Stimulated activated CD4-positive, alpha-beta T cell treated with anti-CD3 and anti-CD28 coated beads, Interleukin-1b, Interleukin-23, amount 100 ng/mL, for 4 hours (primary cell): Measurements from ENCODE around the gene GPAM.
A peak's percentile ranks its signal among the peaks of the same experiment; 100 is the strongest.

ENCODE experiments used
- DNase-seq, 2 donors: peaks; one replicate each; pipeline ENCODE4 v3.0.0-alpha.2; 2020; ENCODE audit warnings: low read depth in 2 of 2

GPAM gene

DNA sequence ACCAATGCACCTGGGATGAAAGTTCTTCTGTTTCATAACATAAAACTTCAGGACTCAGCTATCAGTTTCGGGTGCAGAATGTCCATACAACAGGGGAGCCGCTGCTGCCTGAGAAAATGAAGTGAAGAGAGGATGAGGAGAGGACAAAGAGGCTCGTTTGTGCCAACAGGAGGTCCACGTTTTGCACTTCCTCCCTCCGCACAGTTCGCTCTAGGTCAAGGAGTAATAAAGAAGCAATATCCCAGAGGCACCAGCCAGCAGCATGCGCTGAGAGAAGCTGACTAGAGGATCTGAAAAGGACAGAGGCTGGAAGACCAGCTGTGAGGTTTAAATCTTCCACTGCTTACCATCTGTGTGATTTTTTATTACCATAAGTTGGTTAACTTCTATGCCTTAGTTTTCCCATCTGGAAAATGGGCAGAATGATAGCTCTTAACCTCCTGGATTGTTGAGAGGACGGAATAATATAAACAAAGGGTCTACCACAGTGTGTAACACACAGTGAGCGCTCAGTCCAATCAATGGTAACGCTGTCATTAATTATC is 709 bp downstream of the GPAM start:
- DNase-seq: no peak

DNA sequence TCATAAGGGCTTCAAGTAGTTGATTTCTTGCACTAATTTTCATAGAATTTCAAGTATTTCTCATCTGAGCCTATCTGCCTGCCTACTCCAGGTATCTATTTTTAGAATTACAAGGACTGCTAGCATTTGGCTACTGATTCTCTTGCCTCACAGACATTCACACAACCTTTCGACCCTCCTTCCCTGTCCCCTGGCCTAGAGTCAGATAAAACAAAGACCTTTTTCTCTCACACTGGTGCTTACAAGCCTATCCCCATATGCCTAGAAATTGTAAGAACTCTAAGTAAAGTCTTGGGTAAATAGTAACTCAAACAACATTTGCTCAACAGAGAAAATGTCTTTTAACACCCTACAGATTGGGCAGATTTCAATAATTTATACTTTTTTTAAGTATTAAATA is 6.3 kb downstream of the GPAM start:
- no peak for DNase-seq

DNA sequence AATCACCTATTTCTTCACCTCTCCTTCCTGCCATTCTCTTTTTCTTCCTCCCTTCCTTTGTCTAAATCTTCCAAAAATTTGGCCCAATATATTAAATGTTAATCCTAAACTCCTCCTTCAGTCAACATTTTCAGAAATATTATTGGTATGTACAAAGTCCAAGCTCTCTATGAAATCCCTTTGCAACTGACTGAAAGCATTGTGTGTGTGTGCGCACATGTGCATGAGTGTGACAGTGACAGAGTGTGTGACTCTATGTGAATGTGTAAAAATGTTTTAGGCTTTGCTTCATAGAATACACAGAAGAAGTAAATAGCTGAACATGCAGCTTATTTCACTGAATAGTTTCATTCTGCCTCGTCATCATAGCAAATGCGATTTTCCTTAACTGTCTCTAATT is 7.0 kb downstream of the GPAM start:
- DNase-seq: no peak

DNA sequence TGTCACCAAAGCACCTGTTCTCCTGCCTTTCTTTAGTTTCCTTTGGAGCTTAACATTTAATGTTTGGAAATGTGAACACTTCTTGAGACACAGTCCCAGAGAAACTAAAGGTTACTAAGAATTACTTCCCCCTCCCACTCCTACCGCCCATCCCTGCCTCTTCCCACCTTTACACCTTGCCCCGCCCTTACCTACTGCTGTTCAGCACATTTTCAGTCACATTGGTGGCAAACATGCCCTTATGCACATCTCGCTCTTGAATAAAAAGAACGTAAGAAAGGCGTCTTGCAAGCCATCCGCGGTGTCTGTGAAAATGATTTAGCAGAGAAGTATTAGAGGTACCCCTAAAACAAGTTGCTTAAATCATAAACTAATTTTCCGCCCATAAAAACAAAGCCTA is 8.2 kb downstream of the GPAM start:
- no peak for DNase-seq

DNA sequence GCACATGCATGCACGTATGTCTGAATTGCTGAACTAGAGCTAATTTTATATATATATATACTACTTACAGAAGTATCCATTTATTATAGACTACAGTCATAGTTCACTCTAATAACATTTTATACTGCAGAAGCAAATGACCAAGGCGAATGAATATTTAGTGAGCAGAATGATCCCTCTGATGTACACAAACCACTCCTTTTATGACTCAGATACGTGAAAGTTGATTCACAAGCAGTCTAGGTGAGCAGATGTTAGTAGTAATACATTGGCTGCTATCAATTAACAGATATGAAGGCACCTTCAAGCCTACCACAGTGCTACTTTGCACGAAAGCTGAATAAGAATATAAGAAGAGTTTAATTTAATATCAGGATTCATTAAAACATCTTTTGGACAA is 10.4 kb downstream of the GPAM start:
- no peak for DNase-seq

DNA sequence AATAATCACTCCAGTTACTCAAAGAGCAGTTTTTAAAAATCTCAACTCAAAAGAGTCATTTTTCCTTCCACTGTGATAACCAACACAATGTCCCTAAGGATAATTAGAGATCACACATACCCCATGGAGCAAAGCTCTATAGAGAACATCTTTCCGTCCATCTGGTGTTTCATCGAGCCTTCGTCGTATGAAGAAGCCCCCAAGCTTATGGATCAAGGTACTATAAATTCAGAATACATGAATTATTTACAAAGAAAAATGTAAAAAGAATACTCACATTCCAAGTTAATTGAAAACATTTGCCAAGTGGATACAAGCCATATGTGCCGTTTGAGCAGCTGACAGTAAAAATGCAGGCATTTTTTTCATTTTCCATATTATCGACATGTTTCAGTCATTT is 14.8 kb downstream of the GPAM start:
- DNase-seq: no peak

DNA sequence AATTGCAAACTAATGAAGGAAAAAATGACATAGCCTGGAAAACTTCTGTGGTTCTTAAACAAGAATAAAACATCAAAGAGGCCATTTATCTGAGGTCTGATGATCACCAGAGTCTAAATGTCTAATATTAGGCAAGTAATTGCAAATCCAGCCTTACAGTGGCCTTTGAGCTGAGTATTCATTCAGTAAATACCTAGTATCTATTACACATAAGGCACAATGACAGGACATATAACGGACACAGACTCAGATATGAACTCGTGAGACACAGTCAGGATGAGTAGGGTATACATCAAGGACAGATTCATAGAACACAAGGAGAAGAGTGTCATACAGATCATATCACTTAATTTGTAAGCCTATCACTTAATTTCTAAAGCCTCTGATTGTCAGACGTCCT is 16.8 kb downstream of the GPAM start:
- no peak for DNase-seq

DNA sequence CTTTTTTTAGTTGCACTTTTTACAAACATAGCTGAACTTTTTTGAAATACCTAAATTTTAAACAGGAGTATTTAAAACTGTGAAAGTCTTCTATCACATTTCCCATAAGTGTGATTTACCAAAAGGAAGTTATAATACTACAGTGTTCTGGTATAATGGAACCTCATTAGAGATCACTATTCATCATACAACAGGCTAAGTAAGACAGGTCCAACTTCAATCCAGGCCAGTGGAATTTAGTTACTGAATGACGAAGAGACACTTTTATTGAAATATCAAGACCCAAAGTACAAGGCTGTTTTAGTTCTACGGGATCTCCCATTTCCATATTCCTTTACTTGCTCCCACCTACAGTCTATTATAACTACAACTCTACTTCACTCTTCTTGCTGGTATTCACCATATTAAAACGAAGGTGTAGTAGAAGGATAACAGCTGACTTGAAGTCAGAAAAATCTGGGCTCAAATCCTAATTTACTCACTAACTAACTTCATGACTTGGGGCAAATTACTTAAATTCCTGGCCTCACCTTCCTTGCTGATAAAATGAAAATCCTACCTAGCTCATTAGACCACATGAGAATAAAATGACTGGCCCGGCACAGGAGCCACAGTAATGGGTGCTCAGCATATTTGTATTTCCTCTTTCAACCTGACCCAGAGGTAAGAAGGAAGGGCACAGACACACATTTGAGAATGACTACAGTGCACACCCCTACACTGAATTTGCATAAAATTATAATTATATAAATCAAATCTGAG is 21.6 kb downstream of the GPAM start:
- no peak for DNase-seq

DNA sequence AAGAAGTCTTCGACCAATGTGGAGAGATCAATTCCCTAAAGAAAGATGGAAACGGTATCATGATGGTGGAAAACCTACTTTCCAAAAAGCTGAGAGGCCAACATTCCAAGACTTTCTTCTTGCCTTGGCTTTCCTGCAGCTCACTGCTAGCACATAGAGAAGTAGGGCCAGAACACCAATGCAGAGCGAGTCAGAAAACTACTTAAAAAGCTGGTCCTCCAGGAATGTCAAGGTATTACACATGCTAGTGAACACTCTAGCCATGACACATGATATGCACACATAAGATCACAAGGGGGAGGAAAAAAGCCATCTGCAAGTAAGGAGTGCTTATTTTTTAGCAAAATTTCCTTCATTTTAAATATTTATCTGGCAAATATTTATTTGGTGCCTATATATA is 22.7 kb downstream of the GPAM start:
- DNase-seq: no peak

DNA sequence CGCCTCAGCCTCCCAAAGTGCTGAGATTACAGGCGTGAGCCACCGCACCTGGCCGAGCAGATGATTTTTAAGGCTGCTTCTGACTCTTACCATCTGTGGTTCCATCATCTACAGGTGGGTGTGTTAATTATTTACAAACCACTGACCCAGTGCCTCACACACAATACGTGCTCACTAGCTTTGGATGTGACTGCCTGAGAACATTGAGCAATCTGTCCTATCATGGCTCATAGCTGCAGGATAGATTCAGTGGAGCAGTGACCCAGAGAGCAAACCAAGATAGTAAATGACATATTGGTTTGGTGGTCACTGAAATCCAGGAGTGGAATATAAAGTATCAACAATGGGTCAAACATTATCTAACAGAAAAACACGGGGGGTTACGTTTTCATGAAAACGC is 24.1 kb downstream of the GPAM start:
- DNase-seq: no peak

DNA sequence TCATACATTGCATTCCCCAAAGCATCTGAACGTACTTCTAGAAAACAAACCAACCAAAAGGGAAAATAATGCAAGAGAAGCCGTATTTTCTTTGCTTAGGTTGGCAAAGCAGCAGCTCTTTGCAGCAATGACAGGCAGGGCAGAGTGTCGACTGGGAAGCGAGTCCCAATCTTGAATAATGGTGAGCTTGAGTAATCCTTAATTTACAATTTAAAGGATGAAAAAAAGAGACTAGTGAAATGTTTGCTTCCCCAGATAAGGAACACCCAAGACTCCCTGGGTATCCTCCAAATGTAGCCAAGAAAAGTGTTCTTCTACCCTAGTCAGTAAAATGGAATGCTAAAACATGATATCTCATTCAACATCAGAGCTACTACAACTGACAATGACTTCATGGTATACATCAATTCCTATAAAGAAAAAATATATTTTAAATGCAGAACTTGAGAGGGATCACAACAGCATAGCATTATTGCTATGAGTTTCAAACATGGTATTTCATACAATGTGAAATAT is 32.0 kb downstream of the GPAM start:
- DNase-seq: no peak

DNA sequence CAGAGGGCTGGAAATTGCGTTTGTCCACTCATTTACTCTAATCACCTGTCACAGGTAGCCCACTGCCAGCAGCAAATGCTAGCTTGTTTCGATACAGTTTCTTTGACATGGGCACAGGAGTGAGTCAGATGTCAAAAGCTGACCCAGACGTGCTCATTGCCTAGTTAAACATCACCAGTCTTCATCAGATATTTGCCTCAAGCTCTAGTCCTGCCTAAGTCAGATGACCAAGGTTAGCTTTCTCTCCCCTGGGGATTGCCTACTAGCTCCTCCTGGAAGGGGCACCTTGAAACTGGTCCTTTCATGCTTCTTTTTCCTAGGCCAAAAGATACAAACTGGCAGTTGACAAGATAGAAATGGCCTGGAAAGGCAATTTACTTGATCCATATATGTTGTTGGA is 35.2 kb downstream of the GPAM start:
- DNase-seq: no peak

DNA sequence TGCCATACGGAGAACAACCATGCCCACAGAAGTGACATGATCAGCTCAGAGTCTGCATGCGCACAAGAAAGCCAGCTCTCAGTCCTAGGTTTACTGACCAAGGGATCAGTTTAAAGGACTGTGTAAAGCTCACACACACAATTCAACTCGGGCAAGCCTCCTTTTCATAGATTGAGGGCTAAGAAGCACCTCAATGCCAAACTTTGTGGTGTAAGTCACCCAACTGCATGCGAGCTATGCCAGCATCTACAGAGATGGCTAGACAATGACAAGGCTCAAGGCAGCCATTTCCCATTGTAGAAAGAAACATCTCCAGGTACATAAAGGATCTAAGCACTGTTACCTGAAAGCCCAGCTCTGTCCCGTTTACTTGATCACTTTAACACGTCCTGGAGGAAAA is 36.8 kb downstream of the GPAM start:
- no peak for DNase-seq

DNA sequence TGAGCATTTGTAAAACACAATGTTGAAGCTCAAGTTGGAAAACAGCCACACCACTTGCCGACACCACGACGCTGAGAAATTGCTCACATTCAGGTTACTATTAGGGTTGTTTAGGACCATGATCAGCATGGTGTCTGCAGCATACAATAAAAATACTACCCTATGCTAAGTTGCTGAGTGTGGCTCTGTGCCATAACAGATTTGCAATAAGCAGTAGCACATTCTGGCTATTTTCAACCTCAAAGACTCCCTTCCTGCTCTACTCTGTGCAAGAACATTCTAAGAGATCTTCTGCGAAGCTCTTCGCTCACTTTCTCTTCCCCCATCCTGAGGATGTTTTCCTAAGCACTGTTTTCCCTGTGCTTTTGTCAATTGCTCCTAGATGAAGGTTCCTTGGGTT is 38.3 kb downstream of the GPAM start:
- no peak for DNase-seq

DNA sequence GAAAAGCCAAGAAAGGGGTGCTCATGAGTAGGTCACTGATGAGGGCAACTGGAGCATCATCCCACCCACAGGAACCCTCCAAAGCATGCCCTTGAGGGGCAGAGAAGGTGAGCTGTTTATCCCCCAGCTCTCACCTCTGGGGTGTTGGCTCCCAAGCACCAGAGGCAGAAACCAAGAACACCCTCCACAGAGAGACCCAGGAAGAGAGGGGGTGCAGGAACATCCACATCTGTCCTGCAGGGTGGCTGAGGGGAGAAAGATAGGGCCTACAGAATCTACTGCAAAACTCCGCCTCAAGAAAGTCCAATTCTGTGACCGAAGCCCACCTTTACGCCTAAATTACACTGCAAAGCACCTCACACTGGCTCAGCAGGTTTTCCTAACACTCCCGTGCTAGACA is 40.1 kb downstream of the GPAM start:
- DNase-seq: no peak

DNA sequence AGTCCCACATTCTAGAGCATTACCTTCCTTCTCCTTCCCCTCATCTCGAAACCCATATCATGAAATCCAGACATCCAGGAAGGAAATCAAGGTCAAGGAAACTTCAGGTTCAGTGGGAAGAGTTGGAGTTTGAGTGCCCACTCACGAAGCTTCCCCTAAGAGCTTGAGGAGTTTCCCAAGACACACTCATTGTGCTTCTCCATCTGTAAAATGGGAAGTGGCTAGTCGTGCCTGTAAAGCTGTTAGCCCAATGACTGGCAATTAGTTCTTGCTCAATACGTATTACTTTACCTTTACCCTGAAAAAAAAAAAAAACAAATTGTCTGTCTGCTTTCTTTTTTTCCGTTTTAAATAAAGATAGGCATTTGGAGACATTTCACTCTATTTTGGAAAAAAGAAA is 42.3 kb downstream of the GPAM start:
- no peak for DNase-seq

DNA sequence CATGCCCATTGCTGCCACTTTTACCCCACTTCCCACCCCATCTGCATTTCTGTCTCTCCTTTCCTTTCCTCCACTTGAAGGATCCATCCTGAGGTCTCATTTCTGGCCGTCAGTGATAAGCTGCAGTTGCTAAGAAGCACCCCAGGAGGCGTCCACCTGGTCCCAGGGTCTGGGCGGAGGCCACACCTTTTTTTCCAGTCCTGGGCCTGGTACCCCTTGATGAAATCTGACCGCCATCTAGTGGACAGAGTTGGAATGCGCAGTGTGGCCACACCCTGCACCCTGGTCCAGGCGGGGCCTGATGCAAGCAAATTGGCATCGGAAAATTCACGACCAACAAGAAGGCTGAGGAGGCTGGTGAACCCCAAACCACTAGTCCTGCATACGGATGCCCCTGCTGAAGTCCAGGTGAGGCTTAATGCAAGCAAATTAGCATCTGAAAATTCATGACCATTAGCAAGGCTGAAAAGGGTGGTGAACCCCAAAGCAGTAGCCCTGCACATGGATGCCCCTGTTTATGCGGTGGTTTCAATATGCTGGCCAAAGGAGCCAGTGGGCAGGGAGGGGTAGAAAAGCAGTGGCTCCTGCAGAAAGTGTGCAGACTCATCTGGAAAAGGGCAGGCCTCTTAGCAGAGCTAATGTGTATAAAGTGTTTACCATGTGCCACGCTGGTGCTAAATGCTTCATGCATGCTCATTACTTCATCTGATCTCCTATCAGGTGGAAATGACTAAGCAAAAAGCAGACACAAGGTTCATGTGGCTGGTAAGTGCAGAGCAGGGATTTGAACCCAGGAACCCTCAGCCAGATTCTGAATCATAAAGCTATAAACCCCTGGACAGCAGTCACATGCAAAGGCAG is 43.2 kb downstream of the GPAM start:
- DNase-seq: peak; percentile 45 to 48

DNA sequence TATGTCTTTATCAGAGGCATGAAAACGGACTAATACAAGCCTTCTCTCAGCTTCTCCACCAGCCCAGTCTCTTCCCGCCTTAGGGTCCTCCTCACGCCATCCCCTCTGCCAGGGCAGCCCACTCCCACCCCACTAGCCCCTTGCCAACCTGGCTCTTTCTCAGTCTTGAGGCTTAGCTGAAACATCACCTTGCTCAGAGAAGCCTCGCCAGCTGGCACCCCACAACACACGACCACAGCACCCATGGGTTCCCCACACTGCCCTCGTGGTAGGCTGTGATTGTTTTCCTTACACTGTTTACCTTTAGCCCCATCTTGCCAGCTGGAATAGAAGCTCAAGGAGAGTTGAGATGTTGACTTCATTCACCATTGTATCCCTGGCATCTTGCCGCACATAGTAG is 44.4 kb downstream of the GPAM start:
- no peak for DNase-seq

DNA sequence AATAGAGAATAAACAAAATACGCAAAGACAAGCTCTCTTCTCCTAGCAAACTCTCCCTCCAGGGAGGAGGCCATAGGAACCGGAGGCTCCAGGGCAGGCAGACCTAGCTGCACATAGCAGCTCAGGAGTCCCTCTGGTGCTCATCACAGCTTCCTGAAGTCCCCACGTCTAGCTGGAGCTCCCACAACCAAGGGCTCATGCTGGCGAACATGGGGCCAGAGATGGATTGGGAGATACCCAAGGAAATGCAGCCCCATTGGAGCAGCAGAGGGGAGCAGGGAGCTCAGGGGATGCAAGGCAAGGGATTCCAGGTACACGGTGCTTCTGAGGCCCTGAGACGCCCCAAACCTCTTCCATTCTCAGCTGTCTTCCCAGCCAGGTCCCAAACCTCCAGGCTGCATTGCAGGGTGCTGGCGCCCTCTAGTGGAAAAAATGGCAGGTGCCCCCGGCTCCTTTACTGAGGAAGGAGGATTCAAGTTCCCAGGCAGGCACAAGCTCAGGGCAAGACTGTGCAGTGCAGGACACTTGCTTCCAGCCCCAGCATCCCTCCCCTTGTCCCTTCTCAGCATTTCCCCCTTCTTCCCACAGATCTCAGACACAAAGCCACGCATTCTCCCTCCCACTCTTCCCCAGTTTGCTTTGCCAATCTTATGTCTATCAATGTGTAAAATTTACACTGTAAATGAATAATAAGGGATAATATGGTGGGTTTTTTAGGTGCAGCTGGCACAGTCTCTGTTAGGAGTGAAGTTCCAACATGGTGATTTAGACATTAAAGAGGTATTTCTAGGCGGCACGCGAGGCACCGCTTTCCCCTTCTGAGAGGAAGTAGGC is 46.2 kb downstream of the GPAM start:
- DNase-seq: peak; percentile 51

DNA sequence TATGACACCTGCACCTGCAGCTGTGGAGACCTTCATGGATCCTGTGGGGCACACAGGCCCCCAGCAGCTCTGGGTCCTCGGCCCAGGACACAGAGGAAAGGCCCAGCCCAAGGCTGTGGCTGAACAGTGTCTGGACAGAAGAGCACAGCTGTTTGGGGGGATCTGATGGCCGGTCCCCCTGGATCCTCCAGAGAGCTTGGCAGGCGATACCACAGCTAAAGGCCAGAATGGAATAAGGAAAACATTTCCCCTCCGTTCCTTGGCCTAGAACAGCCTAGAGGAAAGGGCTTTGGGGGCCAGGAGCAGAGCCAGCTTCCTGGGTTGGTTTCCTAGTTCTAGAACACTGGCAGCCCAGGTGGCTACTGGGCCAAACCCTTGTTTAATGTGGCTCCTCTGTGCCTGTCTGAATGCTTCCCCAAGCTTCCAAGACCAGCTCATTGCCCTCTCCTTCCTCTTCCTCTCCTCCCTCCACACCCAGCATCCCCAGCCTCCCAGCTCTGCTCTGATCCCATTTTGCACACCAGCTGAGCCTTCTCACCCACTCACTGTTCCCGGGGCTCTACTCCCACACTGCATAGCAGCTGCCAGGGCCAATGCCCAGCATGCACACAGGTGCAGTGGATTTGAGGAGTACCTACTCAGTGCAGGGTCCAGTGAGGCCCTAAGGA is 46.9 kb downstream of the GPAM start:
- no peak for DNase-seq

DNA sequence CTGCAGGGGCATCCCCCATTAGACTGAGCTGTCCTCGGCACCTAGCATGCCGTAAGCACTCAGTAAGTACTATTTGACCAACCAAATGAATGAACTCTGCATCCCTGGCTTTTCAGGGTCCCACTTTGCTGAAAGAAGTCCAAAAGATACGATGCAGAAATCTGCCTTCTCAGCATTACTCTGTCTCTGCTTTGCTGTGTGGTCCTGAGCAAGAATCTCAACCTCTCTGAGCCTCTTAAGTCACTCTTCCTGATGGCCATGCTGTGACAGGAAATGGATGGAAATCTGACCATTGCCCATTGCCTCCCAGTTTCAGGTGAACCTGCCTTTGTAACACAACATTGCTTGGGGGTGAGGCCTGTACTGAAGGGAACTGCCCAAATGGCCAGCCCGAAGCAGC is 48.0 kb downstream of the GPAM start:
- DNase-seq: no peak
